Suppressor macrophage (primary cell): ENCODE results near the gene TMEM200B.
"Not testable (repeated sequence)": the region's sequence is repeated elsewhere in the genome, so short reads cannot be mapped to it uniquely, and the experiment has no call there.

Experiments used
- DNase-seq, 4 experiments: peaks; one replicate each; pipeline ENCODE4 v3.0.0-alpha.2; 2020 to 2022
- total RNA-seq, 17 experiments: gene quantifications; one replicate each; lab custom pipeline; 2026; ENCODE audit warnings: mixed read lengths in 6 of 17, inconsistent platforms in 3 of 17; lab: John Stamatoyannopoulos, UW

The TMEM200B gene
- 0 to 1.1 (median 0.10) reads per million in 17 experiments for total RNA-seq

GRCh38 chr1:29123887-29124365 is at the start of gene TMEM200B:
TMEM200B (minus strand) TSS chr1:29123903; CDS start chr1:29121828, 2,075 bp downstream.
- DNase-seq, result no peak

GRCh38 chr1:29172415-29172939 is 48.8 kb upstream of the TMEM200B start:
- DNase-seq, result no peak

- DNase-seq, result no peak
These were observed 47.8 kb upstream of the TMEM200B start for GRCh38 chr1:29171521-29171920.

GRCh38 chr1:29171089-29171488 is 47.4 kb upstream of the TMEM200B start:
- no peak for DNase-seq

GRCh38 chr1:29169976-29170375 is 46.3 kb upstream of the TMEM200B start:
- DNase-seq, result peak in 1 of 4 experiments; percentile 21

- no peak for DNase-seq
These were observed 44.2 kb upstream of the TMEM200B start for GRCh38 chr1:29167904-29168303.

GRCh38 chr1:29166291-29166878 is 42.7 kb upstream of the TMEM200B start:
- DNase-seq, result no peak

- no peak for DNase-seq
These were observed 40.9 kb upstream of the TMEM200B start for GRCh38 chr1:29164588-29164987.

- DNase-seq, result no peak
These were observed 38.9 kb upstream of the TMEM200B start for GRCh38 chr1:29162476-29163138.

- DNase-seq, result no peak
These were observed 38.3 kb upstream of the TMEM200B start for GRCh38 chr1:29162025-29162424.

- DNase-seq, result peak in 3 of 4 experiments; percentile 17 to 37 (median 17)
These were observed 36.1 kb upstream of the TMEM200B start for GRCh38 chr1:29159773-29160172.

- no peak for DNase-seq
These were observed 33.5 kb upstream of the TMEM200B start for GRCh38 chr1:29157269-29157601.

- DNase-seq, result no peak
These were observed 33.0 kb upstream of the TMEM200B start for GRCh38 chr1:29156543-29157268.

- no peak for DNase-seq
These were observed 28.5 kb upstream of the TMEM200B start for GRCh38 chr1:29152046-29152805.

- DNase-seq, result not testable (repeated sequence)
These were observed 26.6 kb upstream of the TMEM200B start for GRCh38 chr1:29150346-29150745.

- DNase-seq, result no peak
These were observed 25.2 kb upstream of the TMEM200B start for GRCh38 chr1:29148656-29149491.

GRCh38 chr1:29145739-29146437 is 22.2 kb upstream of the TMEM200B start:
- no peak for DNase-seq

GRCh38 chr1:29144178-29144577 is 20.5 kb upstream of the TMEM200B start:
- DNase-seq, result no peak

GRCh38 chr1:29142714-29143113 is 19.0 kb upstream of the TMEM200B start:
- no peak for DNase-seq

GRCh38 chr1:29136391-29136915 is 12.8 kb upstream of the TMEM200B start:
- DNase-seq, result no peak

- no peak for DNase-seq
These were observed 11.0 kb upstream of the TMEM200B start for GRCh38 chr1:29134695-29135028.
